ENCODE measurements around the gene PIP5K1B.
"Not testable (repeated sequence)": the region's sequence is repeated elsewhere in the genome, so short reads cannot be mapped to it uniquely, and the experiment has no call there.

PIP5K1B gene, protein sequence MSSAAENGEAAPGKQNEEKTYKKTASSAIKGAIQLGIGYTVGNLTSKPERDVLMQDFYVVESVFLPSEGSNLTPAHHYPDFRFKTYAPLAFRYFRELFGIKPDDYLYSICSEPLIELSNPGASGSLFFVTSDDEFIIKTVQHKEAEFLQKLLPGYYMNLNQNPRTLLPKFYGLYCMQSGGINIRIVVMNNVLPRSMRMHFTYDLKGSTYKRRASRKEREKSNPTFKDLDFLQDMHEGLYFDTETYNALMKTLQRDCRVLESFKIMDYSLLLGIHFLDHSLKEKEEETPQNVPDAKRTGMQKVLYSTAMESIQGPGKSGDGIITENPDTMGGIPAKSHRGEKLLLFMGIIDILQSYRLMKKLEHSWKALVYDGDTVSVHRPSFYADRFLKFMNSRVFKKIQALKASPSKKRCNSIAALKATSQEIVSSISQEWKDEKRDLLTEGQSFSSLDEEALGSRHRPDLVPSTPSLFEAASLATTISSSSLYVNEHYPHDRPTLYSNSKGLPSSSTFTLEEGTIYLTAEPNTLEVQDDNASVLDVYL

DNA sequence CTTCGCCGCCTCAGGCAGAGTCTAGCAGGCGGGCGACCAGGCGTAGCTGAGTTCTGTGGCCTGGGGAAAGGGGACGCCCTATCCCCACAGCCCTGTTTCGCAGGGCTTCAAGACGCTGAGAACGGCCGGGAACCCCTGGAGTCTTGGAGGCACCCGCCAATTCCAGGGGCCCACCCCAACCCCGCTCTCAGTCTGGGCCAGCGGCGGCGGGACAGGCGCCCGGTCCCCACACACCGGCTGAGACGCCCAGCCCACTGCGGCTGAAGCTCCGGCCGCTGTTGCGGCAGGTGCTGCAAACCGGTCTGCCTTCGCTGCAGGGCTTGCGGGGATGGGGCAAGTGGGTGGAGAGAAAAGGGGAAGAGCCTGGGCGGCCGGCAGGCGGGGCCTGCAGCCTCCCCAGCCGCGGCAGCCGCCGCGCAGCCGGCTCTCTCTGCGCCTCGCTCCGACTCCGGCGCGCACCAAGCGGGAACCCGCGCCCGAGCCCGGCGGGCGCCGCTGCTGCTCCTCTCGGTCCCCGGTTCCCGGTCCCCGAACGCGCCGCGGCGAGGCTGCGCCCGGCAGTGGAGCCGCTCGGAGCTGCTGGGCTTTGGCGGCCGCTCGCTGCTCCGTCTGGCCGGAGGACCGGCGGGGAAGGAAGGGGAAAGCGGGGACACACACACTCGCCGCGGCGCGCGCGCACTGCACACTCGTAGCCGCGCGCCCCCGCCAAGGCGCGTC is at the start of gene PIP5K1B:
PIP5K1B (plus strand) TSS at position 427 of the 717 bp plus-strand sequence. CDS start 117,375 bp downstream, outside the sequence.
- DNase-seq (ENCODE audit: low spot score): peak; percentile 76

DNA sequence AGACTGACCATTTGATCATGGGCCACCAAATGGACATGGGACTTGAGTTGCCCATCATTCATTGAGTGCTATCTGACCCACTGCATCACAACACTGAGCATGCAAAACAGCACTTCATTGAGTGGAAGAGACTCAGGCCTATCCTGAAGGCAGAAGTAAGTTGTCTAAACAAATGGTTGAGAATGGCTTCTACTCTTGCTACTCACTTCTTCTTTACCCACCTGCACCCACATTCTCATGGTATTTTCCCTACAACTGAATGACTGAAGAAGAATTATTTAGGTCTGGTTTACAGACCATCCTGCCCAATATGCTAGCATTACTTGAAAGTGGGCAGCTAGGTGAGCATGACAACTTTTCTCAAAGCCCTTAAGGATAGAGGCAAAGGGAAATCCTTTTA is 41.0 kb upstream of the PIP5K1B start:
- DNase-seq (ENCODE audit: low spot score): no peak

DNA sequence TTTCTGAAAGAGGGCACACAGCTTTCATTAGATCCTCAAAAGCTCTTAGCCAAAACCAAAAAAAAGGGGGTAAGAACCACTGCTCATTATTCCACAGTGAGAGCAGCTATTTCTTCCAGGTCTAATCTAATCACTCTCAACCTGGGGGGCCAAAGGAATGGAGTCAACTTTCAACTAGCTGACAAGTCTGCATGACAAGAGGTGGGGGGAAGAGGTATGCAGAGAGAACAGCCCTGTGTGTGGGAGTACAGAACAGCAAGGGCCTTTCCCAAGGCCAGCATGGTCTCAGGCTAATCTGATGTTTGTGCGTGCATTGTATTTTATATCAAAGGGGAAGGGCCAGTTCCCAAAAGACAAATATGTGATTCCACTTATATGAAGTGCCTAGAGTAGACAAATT is 36.9 kb upstream of the PIP5K1B start:
- no peak for DNase-seq (ENCODE audit: low spot score)

DNA sequence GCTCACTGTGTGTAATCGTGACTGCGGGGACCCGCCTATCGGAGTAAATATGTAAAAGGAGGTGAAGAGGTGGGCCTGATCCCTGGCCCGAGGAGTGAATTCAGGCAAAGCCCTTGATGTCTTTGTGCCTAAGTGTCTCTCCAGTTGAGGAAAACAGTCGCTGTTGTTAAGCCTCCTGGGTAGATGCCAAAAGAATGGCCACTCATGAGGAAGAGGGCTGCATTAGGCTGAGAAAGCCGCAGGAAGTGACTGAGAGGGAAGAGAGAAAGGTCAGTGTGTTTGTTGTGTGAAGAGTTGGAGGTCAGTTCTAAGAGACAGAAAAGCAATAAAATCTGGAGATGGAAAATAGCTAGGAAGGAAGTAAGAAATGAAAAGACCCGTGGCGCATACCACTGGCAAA is 35.8 kb upstream of the PIP5K1B start:
- DNase-seq (ENCODE audit: low spot score): no peak

DNA sequence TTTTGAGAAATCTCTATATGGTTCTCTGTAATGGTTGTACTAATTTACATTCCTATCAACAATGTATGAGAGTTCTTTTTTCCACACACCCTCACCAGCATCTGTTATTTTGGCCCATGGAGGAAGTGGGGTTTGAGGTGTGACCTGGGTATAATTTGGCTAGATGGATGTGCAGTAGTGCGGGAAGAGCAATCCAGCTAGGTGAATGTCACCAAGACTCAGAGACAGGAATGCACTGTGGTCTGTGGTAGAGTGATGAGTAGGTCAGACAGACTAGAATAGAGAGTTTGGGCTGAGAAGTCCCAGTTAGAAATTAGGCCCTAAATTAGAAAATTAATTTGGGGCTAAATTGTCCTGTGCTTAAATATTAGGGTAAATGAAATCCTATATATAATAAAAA is 32.8 kb upstream of the PIP5K1B start:
- DNase-seq (ENCODE audit: low spot score): no peak

DNA sequence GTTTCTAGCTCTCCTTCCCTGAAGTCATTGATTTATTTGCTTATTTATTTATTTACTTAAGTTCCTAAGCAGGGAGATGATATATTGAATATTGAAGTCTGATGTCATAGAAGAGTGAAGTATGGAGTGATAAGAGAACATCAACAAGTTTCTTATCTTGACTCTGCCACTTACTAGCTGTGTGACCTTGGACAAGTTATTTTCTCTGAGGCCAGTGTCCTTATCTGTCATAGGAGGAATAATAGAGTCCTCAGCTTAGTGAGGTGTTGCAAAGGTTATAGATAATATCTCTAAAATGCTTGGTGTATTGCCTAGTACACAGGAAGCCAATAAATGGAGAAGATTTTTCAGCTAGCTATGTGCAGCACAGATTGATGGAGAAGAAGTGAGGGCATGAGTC is 32.4 kb upstream of the PIP5K1B start:
- DNase-seq (ENCODE audit: low spot score): no peak

DNA sequence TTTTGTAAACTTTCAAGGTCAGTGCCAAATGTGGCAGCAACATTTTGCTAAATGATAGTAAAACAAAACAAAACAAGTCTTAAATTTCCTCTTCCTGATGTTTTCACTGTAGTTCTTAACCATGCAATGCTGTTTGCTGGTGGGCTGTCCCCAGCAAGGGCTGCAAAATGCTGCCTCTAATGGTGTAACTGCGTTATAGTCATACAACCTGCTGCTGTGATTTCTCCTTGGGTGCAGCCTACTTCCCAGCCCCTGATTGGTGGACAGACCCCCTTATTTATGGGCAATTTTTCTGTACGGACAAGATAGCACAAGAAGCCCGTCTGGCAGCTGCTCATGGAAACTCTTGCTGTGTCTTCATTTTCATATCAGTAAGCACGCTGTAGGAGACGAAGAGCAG is 26.6 kb upstream of the PIP5K1B start:
- peak; percentile 12 for DNase-seq (ENCODE audit: low spot score)

DNA sequence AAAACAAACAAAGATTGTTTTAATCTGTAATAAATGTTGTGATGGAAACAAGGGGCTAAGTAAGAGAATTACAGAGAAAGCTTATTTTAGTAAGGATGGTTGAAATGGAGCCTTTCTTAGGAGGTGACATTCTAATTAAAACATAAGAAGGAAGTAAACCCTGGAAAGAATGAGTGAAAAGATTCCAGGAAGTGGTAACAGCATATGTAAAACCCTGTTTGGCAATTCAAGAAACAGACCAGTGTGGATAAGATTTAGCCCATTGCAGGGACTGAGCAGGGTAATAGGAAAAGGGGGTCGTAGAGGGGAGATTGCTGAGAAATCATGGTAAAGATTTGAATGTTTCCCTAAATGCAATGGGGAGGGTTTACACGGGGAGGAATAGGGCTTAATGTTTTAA is 21.6 kb upstream of the PIP5K1B start:
- no peak for DNase-seq (ENCODE audit: low spot score)

DNA sequence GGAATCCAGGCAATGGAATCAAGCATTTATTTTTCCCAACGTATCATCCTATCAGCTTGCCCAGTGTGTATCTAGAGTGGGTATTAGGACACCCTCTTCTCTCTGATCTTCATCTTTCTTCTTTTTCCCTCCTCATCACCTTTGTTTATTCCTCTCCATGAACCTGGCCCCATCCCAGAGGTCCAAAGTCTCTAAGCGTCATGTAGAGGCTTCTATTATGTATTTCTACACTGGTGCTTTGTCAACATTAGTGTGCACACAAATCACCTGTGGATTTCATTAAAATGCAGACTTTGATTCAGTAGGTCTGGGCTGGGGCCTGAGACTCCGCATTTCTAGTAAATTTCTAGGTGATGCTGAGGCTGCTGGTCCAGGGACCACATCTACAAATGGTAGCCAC is 19.8 kb upstream of the PIP5K1B start:
- no peak for DNase-seq (ENCODE audit: low spot score)

DNA sequence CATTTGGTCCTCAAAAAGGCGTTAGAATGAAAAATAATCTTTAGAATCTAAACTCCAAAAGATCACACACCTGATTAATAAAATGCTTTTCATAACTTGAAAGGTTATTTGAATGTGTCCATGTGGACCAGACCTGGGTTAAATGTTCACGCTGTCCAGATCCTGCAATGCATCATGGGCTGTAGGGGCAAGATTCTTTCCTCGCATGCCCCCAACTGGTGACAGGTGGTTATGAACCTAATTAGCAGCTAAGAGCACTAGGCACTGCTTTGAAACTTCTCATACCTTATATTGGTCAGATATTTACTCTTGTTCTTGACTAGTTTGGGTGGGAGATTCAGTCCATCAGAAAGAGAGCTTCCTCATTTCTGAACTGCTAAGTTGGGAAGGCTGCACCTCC is 19.3 kb upstream of the PIP5K1B start:
- peak; percentile 20 for DNase-seq (ENCODE audit: low spot score)

DNA sequence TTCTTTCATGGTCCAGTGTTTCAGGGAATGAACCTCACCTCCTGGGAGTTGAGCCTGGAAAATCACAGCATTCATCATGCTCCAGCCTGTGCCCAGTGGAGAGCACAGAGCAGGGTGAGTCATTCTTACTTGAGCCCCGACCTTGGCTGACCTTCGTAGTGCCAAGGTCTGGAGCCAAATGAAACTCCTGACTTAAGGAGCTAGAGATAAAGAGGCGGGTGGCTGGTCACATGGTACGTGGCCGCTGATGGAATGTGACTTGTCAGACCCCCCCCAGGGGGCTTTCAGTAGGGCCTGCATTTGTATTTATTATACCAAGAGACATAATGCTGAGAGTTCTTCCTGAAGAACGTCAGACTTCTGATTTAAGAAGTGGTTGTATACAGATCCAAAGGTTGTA is 15.0 kb upstream of the PIP5K1B start:
- DNase-seq (ENCODE audit: low spot score): peak; percentile 72

DNA sequence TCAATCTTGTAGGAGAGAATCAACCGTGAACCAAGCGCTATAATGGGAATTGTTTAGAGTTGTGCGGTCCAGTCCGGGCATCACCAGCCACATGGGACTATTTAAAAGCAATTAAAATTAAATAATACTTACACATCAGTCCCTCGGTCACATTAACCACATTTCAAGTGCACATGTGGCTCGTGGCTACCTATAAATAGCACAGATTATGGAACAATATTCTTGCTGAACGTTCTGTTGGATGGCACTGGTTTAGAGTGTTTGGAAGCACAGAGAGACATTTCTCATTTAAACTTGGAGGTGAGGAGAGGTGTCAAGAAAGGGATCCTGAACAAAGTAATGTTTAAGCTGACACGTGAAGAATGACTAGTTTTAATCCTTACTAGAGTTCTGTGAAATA is 12.5 kb upstream of the PIP5K1B start:
- DNase-seq (ENCODE audit: low spot score): no peak

DNA sequence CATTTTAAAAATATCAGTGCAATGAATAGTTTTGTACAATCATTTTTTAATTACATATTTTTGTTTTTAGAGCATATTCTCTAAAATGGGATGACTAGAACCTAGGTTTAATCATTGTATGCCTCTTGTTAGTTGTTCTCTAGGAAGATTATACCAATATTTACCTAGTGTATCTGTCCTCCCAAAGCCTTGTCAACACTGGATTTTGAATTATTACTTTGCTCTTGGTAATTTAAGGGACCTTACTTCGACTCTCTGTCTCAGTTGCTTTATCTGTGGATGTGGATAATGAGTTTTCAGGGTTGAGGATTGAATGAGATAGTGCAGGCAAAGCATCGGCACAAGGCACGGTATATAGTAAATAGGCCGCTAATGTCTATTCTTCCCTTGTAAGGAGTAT is 10.9 kb upstream of the PIP5K1B start:
- DNase-seq (ENCODE audit: low spot score): no peak

DNA sequence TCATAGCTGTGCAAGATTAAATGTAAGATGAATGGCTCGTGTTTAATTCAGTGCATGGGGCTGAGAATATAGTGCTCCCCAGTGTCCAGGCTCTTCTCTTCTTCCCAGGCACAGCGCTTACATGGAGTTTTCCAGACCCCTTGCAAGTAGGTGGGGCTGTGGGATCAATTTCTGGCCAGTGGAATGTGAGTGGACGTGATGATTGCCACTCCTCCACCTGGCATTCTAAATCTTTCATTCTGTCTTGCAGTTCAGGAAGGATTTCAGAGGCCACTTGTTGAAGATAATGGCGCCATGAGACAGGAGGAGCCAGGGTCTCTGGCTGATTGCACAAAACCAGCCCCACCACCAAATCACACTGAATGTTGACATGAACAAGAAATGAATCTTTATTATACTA is 7.2 kb upstream of the PIP5K1B start:
- DNase-seq (ENCODE audit: low spot score): no peak

DNA sequence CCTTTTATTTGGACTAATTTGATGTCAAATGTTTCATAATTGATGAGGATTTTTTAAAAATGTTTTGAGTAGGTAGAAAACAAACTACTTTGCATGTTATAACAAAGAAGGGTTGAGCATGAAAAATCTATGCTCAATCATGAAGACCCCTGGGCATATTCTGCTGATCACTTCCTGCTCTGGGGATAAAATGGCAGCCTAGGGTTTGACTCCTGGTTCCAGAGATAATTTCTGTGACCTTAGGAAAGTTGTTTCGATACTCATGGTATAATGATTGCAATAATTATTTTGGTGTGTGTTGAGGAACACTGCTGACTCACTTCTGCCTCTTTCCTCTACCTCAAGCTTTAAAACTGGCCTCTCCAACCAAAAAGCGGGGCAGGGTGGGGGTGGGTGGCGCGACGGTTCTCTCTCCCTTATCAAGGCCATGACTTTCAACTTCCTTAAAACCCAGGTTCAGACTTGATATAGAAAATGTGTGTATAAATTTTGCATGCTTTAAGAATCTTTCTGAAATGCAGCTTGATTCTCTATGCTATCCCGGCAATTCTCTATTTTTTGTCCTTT is 6.0 kb upstream of the PIP5K1B start:
- no peak for DNase-seq (ENCODE audit: low spot score)

DNA sequence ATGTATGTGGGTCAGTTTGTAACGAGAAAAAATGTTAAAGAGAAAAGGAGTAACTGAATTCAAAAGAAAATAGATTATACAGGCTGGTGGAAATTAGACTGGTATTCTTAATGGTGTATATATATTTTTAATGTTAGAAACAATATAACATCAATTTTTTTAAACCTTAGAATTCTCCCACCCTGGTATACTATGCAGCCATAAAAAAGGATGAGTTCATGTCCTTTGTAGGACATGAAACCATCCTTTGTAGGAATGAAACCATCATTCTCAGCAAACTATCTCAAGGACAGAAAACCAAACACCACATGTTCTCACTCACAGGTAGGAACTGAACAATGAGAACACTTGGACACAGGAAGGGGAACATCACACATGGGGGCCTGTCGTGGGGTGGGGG is 5.4 kb upstream of the PIP5K1B start:
- not testable (repeated sequence) for DNase-seq (ENCODE audit: low spot score)

DNA sequence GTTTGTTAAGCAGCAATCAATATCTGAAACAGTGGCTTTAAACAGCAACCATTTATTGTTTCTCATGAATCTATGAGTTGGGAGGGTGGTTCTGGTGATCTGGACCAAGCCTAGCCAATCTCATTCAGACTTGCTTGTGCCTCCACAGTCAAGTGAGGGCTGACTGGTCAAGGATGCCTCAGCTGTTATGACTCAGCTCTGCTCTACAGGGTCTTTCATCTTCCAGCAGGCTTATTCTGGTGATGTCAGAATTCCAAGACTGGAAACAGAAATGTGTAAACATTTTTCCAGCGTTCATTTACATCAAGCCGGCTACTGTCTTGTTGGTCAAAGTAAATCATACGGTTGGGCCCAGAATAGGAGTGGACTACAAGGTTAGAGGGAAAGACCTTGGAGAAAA is 2.5 kb upstream of the PIP5K1B start:
- DNase-seq (ENCODE audit: low spot score): peak; percentile 54

DNA sequence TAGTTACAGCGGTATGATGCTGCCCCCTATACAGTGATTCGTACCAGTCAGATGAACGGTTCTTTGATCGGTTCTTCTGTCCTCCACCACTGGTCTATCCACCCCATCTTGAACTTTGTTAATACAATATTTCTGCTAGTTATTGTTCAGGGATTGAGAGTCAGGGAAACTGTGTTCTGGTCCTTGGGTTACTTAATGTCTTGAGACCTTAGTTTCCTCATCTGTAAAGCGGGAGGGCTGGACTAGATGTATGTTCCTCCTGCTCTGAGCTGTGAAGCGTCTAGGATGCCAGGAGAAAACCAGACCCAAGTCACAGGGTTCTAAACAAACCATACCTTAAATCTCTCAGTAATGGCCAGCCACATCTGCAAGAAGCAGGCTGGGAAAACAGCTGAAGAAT is 1.4 kb upstream of the PIP5K1B start:
- no peak for DNase-seq (ENCODE audit: low spot score)

DNA sequence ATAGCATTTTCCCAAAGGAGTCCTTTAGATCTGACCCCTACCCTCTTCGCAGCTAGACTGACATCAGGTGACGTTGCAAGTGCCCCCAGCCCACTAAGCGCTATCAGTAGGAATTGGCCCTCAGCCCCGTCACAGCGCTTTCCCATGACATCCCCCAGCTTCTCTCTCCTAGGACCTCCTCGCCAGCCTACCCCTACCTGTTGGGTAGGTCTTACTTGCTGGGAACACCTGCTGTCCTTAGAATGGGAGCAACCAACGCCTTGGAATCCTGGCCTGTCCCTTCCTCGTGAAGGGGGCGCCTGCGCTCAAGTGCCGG is 584 bp upstream of the PIP5K1B start:
- no peak for DNase-seq (ENCODE audit: low spot score)

DNA sequence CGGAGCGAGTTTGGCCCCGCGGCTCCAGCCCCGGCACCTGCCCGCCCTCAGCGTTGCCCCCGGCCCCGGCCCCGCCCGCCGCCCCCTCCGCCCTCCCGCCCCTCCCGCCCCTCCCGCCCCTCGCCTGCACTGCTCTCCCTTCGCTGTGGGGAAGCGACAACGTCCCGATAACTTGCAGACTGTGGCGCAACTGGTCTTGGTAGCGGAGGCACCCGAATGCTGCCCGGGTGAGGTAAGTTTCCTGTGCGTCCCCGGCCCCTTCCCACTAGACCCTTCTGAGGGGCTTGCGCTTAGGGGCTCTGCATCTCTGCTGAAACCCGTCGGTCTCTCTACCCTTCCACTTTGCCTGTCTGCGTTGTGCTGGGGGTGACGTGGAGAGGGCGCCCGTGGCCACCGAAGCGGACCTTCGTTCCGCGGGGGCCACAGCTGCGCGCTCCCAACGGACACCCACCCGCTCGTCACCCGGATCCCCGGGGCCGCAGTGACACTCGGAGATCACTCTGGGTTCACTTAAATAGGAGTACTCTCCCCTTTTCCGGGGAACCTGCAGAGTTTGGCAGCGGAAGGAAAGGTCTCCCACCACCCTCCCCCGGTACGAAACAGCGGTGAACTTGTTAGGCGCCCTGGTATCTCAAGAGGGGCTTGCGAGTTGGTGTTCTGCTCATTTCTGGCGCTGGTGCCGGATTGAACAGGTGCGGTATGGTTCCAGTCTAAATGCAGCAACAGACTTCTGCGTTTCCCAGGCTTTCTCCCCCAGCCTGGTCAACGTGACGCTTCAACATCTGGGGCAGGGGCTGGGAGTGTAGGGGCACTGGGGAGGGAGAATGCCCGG is 707 bp downstream of the PIP5K1B start:
- peak; percentile 2 for DNase-seq (ENCODE audit: low spot score)

DNA sequence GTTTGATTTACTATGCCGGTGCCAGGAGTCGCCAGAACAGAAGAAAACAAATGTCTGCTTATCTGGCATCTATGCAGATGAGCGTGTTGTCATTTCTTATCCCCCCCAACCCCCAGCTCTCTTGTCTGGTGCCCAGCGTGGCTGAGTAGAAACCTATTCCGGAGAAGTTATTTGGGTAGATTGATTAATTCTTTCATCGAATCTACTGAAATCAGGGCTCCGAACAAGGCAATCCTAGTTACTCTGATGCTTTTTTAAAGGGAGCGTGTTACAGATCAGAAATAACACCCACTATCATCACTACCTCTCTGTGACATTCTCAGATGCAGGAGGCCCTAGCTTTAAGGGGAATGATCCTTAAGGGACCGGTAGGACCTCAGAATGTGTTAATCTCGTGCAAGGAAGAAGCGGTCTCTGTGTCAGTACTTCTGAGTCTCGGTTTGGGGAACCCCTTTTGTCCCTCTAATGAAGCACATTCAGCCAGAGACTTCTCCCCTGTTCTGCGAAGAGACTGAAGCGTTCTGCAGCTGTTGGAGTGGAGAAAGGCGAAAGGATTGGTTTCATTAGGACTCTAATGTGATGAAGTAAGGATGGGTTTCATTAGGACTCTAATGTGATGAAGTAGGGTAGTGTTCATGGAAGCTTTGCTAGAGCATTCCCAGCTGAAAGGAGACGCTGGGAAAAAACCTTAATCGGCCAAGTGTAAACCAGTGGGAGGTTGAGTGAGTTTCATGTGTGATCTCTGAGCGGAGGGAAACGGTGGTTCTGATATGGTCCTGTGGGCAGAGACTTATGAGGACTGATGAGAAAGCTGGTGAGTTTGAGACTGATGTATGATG is 1.5 kb downstream of the PIP5K1B start:
- DNase-seq (ENCODE audit: low spot score): peak; percentile 22
